Uterus (tissue), 2 donors: ENCODE measurements around the gene CFAP65.

Experiments
- CTCF ChIP-seq, 4 experiments: fragments of 200-600 bp in 2 of 4; fragments of 450-650 bp in 2 of 4; sonication (generic) in 2 of 4; IDR thresholded peaks; one replicate each; pipeline ENCODE4 v1.5.1; 2016 to 2019; ENCODE audit warnings: antibody characterized with exemption in 4 of 4, mild to moderate bottlenecking in 2 of 4, moderate library complexity in 1 of 4
- POLR2A ChIP-seq, 2 donors: fragments of 450-650 bp; IDR thresholded peaks; one replicate each; pipeline ENCODE4 v1.6.1; 2016; ENCODE audit warnings: antibody characterized with exemption in 2 of 2, mild to moderate bottlenecking in 1 of 2, moderate library complexity in 1 of 2

DNA sequence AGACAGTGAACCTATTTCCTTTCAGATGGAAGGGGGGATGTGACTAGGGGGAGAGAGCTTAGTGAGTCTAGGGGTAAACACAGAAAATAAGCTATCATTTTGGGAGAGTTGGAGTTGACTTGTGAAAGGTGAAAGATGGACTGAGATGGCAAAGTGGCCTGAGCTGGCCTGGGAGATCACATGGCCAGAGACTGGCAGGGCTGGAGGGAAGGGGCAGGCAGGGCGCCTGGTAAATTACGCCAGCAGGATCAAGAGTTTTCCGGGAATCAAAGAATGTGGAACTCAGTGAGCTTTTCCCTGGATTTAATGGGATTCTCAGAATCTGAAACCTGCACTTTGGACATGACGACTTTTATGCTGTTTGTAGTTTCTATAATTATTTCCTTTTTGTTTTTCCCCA, 841 bp upstream of the CFAP65 start:
- TF ChIP-seq CTCF (IDR thresholded peaks at IDR 0.05) (no peak), POLR2A (IDR thresholded peaks at IDR 0.05) (no peak)
